Fibroblast of lung (primary cell): ENCODE results near the gene RFPL2. TPM values are rescaled to one million over a fixed set of nuclear protein-coding genes. Genes with fewer than 3 reads are reported as not detected.
"Not testable (repeated sequence)": the region's sequence is repeated elsewhere in the genome, so short reads cannot be mapped to it uniquely, and the experiment has no call there.

Experiments used
- DNase-seq, 2 donors: peaks; one replicate each; pipeline versions ENCODE4 v3.0.0 to v3.0.0-alpha.2; 2010; ENCODE audit warnings: low read depth in 2 of 2
- H2AFZ ChIP-seq: 2 replicates; pipeline ENCODE4 v1.5.1; 2012; ENCODE audit warnings: low read length, control low read depth, inconsistent platforms
- H3K27ac ChIP-seq: 2 replicates; pipeline ENCODE4 v1.5.1; 2011; ENCODE audit warnings: low read length, control low read depth; ENCODE audit not compliant: insufficient read depth
- H3K27me3 ChIP-seq: 2 replicates; pipeline ENCODE4 v1.5.1; 2011; ENCODE audit warnings: mild to moderate bottlenecking, low read length; ENCODE audit not compliant: control insufficient read depth, insufficient read depth
- H3K36me3 ChIP-seq: 2 replicates; pipeline ENCODE4 v1.5.1; 2011; ENCODE audit warnings: low read length; ENCODE audit not compliant: control insufficient read depth, insufficient read depth
- H3K4me1 ChIP-seq: 2 replicates; pipeline ENCODE4 v1.5.1; 2011; ENCODE audit warnings: low read length; ENCODE audit not compliant: control insufficient read depth, insufficient read depth; ENCODE audit errors: extremely low read depth
- H3K4me2 ChIP-seq: 2 replicates; pipeline ENCODE4 v1.5.1; 2011; ENCODE audit warnings: low read length, control low read depth; ENCODE audit not compliant: insufficient read depth; ENCODE audit errors: extremely low read depth
- H3K4me3 ChIP-seq, 4 experiments: fragments of 200-600 bp in 1 of 4; sonication (generic) in 1 of 4; replicated peaks in 1 of 4; 2 replicates each; pipeline ENCODE4 v1.5.1; 2011 to 2016; ENCODE audit warnings: low read length in 4 of 4, low read depth in 3 of 4, mild to moderate bottlenecking in 3 of 4, control low read depth in 2 of 4, inconsistent platforms in 1 of 4, mixed read lengths in 1 of 4; ENCODE audit not compliant: insufficient read depth in 1 of 4; ENCODE audit errors: control extremely low read depth in 1 of 4
- H3K79me2 ChIP-seq: 2 replicates; pipeline ENCODE4 v1.5.1; 2012; ENCODE audit warnings: mild to moderate bottlenecking, low read length, inconsistent platforms; ENCODE audit not compliant: control insufficient read depth, insufficient read depth
- H3K9ac ChIP-seq: 2 replicates; pipeline ENCODE4 v1.5.1; 2011; ENCODE audit warnings: mild to moderate bottlenecking, low read length, control low read depth; ENCODE audit not compliant: insufficient read depth
- H3K9me3 ChIP-seq: 2 replicates; pipeline ENCODE4 v1.5.1; 2012; ENCODE audit warnings: low read depth, low read length; ENCODE audit not compliant: control insufficient read depth, insufficient read depth
- H4K20me1 ChIP-seq: 2 replicates; pipeline ENCODE4 v1.5.1; 2011; ENCODE audit warnings: low read length; ENCODE audit not compliant: control insufficient read depth, insufficient read depth; ENCODE audit errors: extremely low read depth
- CTCF ChIP-seq, 2 donors: IDR thresholded peaks in 1 of 2; conservative IDR thresholded peaks in 1 of 2; 1 replicate in 1 of 2; 2 replicates in 1 of 2; pipeline ENCODE4 v1.5.1; 2011 to 2012; ENCODE audit warnings: low read length in 2 of 2, control low read depth in 1 of 2, inconsistent platforms in 1 of 2, low read depth in 1 of 2, mild to moderate bottlenecking in 1 of 2
- EZH2 ChIP-seq: IDR thresholded peaks from 2 replicates; pipeline ENCODE4 v1.5.1; 2012; ENCODE audit warnings: low read length, control low read depth, mild to moderate bottlenecking; ENCODE audit errors: missing control alignments
- polyA plus RNA-seq, 2 donors: library from polyadenylated mRNA; depleted of rRNA in 1 of 2; stranded (reverse) in 1 of 2; unstranded in 1 of 2; fragments of >200 nt; gene quantifications; 2 replicates each; pipeline ENCODE4 v1.2.1, GENCODE V29; 2011 to 2012; ENCODE audit warnings: missing spikeins in 1 of 2
- total RNA-seq: library from RNA; depleted of rRNA; stranded (reverse); fragments of >200 nt; gene quantifications from 2 replicates; pipeline ENCODE4 v1.2.1, GENCODE V29; 2014

Gene RFPL2
- total and polyA plus RNA-seq, 2 donors (not counting 1 experiment from before 2014, with no cell fraction given), result not detected

GRCh38 chr22:32199341-32199740 lies 5.5 kb downstream of the RFPL2 start:
- H3K4me1 ChIP-seq, result no peaks in the 10 kb centered on the region
- no peak overlapping the region for H3K4me2 ChIP-seq
- TF ChIP-seq CTCF (conservative IDR thresholded peaks at IDR 0.05 in 1 of 2, IDR thresholded peaks at IDR 0.05 in 1 of 2; ENCODE audit: low read depth in 1 of 2, low read length in 2 of 2) (no peak), EZH2 (no peak)
- H3K4me3 ChIP-seq, result no peak overlapping the region
- H3K27me3 ChIP-seq, result peaks cover 4% of the 10 kb centered on the region
- no peaks in the 10 kb centered on the region for H3K36me3 ChIP-seq
- no peak overlapping the region for H3K27ac ChIP-seq
- H3K9me3 ChIP-seq, result no peaks in the 10 kb centered on the region
- no peak overlapping the region for H2AFZ ChIP-seq
- H4K20me1 ChIP-seq, result no peaks in the 10 kb centered on the region
- H3K9ac ChIP-seq, result no peak overlapping the region
- DNase-seq, result no peak
- H3K79me2 ChIP-seq, result no peaks in the 10 kb centered on the region

GRCh38 chr22:32197553-32198226 lies 7.2 kb downstream of the RFPL2 start:
- H3K79me2 ChIP-seq, H3K4me3 ChIP-seq, H3K9ac ChIP-seq, H3K27me3 ChIP-seq, H3K27ac ChIP-seq, H2AFZ ChIP-seq, H4K20me1 ChIP-seq, H3K4me1 ChIP-seq, DNase-seq, H3K4me2 ChIP-seq, H3K36me3 ChIP-seq, H3K9me3 ChIP-seq: not testable (repeated sequence)

GRCh38 chr22:32195900-32196299 lies 9.0 kb downstream of the RFPL2 start:
- H3K9ac ChIP-seq, H2AFZ ChIP-seq, H3K4me2 ChIP-seq, H3K9me3 ChIP-seq, H3K4me3 ChIP-seq, H4K20me1 ChIP-seq, H3K79me2 ChIP-seq, H3K27ac ChIP-seq, H3K36me3 ChIP-seq, DNase-seq, H3K27me3 ChIP-seq, H3K4me1 ChIP-seq: not testable (repeated sequence)

GRCh38 chr22:32193346-32193745 lies 11.5 kb downstream of the RFPL2 start:
- not testable (repeated sequence) for H3K4me3 ChIP-seq, H4K20me1 ChIP-seq, H3K4me2 ChIP-seq, H3K9me3 ChIP-seq, H3K9ac ChIP-seq, DNase-seq, H3K27me3 ChIP-seq, H2AFZ ChIP-seq, H3K4me1 ChIP-seq, H3K36me3 ChIP-seq, H3K79me2 ChIP-seq, H3K27ac ChIP-seq

GRCh38 chr22:32191021-32191420 lies 13.9 kb downstream of the RFPL2 start:
- not testable (repeated sequence) for H3K27ac ChIP-seq, H3K4me2 ChIP-seq, H3K9ac ChIP-seq, H3K27me3 ChIP-seq, H3K79me2 ChIP-seq, H2AFZ ChIP-seq, H3K36me3 ChIP-seq, H3K9me3 ChIP-seq, H3K4me3 ChIP-seq, DNase-seq, H3K4me1 ChIP-seq, H4K20me1 ChIP-seq
